Chondrocyte (in vitro differentiated cells): ENCODE measurements around the gene OR8S1. TPM values are rescaled to one million over a fixed set of nuclear protein-coding genes. Genes with fewer than 3 reads are reported as not detected.
"Not testable (repeated sequence)": the region's sequence is repeated elsewhere in the genome, so short reads cannot be mapped to it uniquely, and the experiment has no call there.

Source experiments
- DNase-seq: peaks from one replicate; pipeline ENCODE4 v3.0.0; 2021; ENCODE audit warnings: mixed read lengths, low spot score
- H3K27ac Mint-ChIP-seq: one replicate; pipeline ENCODE4 v1.8.0; 2021; ENCODE audit warnings: mild to moderate bottlenecking, moderate library complexity, mixed read lengths; ENCODE audit not compliant: unreplicated experiment
- H3K27me3 Mint-ChIP-seq: 2 replicates; pipeline ENCODE4 v1.8.0; 2021; ENCODE audit warnings: low read depth, mixed read lengths
- H3K36me3 Mint-ChIP-seq: 2 replicates; pipeline ENCODE4 v1.8.0; 2021; ENCODE audit warnings: low read depth, mixed read lengths
- H3K4me1 Mint-ChIP-seq: 2 replicates; pipeline ENCODE4 v1.8.0; 2021; ENCODE audit warnings: low read depth, mild to moderate bottlenecking, mixed read lengths
- H3K4me3 Mint-ChIP-seq: one replicate; pipeline ENCODE4 v1.8.0; 2021; ENCODE audit warnings: mild to moderate bottlenecking, moderate library complexity, mixed read lengths; ENCODE audit not compliant: unreplicated experiment
- H3K9me3 Mint-ChIP-seq: 2 replicates; pipeline ENCODE4 v1.8.0; 2021; ENCODE audit warnings: low read depth, mixed read lengths
- total RNA-seq: library from RNA; stranded (reverse); gene quantifications from 3 replicates; pipeline ENCODE4 v1.2.1, GENCODE V29; 2021
- TF ChIP-seq, protein P1 (sequence below): fragments of 200-600 bp; sonication (generic); IDR thresholded peaks from 2 replicates; pipeline ENCODE4 v1.5.0; 2021; ENCODE audit warnings: antibody characterized with exemption, mild to moderate bottlenecking, moderate library complexity

The OR8S1 gene
- total RNA-seq, 1 donor from 2014 or later = not detected

DNA sequence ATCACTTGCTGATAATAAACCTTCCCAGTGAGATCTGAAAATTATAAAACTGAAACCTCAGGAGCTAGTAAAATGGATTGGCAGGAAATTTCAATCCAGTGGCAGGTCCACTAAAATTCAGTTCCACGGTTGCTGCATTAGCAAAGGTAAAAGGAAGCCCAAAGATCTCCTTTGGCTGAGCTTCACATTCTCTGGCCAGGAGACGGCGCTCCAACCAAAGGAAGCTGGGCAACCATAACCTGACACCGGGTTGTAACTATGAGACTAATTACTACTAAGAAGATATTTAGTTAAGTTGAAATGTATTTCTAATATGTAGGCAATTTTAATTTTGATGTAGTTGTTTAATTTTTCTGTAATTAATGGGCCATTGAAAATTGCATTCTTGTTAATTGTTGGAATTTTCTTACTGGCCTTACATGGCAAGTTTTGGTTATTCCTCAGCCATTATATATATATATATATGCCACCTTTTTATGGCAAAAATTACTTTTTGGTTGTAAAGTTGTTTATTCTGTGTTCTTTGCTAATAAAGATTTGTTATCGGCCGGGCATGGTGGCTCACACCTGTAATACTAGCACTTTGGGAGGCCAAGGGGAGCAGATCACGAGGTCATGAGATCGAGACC is 17.0 kb downstream of the OR8S1 start:
- Mint-ChIP-seq H3K36me3 (no peaks in the 10 kb centered on the region), H3K27ac (no peak overlapping the region), H3K9me3 (peaks cover under 1% of the 10 kb centered on the region), H3K4me1 (no peaks in the 10 kb centered on the region), H3K4me3 (no peak overlapping the region), H3K27me3 (peaks cover 18% of the 10 kb centered on the region)
- TF ChIP-seq, protein P1, sequence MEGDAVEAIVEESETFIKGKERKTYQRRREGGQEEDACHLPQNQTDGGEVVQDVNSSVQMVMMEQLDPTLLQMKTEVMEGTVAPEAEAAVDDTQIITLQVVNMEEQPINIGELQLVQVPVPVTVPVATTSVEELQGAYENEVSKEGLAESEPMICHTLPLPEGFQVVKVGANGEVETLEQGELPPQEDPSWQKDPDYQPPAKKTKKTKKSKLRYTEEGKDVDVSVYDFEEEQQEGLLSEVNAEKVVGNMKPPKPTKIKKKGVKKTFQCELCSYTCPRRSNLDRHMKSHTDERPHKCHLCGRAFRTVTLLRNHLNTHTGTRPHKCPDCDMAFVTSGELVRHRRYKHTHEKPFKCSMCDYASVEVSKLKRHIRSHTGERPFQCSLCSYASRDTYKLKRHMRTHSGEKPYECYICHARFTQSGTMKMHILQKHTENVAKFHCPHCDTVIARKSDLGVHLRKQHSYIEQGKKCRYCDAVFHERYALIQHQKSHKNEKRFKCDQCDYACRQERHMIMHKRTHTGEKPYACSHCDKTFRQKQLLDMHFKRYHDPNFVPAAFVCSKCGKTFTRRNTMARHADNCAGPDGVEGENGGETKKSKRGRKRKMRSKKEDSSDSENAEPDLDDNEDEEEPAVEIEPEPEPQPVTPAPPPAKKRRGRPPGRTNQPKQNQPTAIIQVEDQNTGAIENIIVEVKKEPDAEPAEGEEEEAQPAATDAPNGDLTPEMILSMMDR = peak; percentile 67
- DNase-seq = no peak

DNA sequence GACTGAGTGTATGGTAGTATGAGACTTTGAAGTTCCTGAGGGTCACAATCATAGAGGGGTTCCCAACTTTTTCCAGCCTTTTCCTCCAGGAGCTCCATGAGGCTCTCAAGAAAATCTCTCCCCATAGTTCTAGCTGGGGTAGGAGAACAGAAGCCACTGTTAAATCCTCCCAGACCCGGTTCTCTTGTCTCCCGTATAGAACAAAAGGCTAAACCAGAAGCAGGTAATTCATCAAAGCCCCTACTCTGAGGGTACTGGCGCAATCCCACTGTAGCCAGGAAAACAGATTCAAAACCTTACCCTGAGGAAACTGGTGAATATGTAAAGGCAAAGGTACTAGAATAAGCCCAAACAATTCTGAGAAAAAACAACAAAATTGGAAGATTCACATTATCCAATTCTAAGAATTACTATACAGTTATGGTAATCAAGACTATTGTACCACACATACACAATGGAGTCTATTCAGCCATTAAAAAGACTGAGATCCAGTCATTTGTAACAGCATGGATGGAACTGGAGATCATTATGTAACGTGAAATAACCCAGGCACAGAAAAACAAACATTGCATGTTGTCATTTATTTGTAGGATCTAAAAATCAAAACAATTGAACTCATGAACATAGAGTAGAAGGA is 20.5 kb downstream of the OR8S1 start:
- Mint-ChIP-seq H3K9me3 (peaks cover 10% of the 10 kb centered on the region), H3K36me3 (no peaks in the 10 kb centered on the region), H3K4me3 (no peak overlapping the region), H3K27ac (no peak overlapping the region), H3K27me3 (peaks cover 27% of the 10 kb centered on the region), H3K4me1 (no peaks in the 10 kb centered on the region)
- no peak for DNase-seq
- TF ChIP-seq, protein P1 = no peak

DNA sequence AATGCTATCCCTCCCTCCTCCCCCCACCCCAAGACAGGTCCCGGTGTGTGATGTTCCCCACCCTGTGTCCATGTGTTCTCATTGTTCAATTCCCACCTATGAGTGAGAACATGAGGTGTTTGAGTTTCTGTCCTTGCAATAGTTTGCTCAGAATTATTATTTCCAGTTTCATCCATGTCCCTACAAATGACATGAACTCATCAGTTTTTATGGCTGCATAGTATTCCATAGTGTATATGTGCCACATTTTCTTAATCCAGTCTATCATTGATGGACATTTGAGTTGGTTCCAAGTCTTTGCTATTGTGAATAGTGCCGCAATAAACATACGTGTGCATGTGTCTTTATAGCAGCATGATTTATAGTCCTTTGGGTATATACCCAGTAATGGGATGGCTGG is 21.6 kb downstream of the OR8S1 start:
- peaks cover 27% of the 10 kb centered on the region for H3K27me3 Mint-ChIP-seq
- not testable (repeated sequence) for H3K4me1 Mint-ChIP-seq, H3K36me3 Mint-ChIP-seq, H3K4me3 Mint-ChIP-seq, H3K27ac Mint-ChIP-seq, DNase-seq
- H3K9me3 Mint-ChIP-seq = peaks cover 10% of the 10 kb centered on the region

DNA sequence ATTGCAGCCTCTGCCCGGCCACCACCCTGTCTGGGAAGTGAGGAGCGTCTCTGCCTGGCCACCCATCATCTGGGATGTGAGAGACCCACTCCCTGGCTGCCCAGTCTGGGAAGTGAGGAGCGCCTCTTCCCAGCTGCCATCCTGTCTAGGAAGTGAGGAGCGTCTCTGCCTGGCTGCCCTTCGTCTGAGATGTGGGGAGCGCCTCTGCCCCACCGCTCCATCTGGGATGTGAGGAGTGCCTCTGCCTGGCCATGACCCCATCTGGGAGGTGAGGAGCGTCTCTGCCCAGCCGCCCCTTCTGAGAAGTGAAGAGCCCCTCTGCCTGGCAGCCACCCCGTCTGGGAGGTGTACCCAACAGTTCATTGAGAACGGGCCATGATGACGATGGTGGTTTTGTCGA is 26.2 kb downstream of the OR8S1 start:
- Mint-ChIP-seq H3K27me3 (peaks cover 16% of the 10 kb centered on the region), H3K9me3 (peaks cover 10% of the 10 kb centered on the region)
- not testable (repeated sequence) for DNase-seq, H3K4me3 Mint-ChIP-seq, H3K4me1 Mint-ChIP-seq, H3K36me3 Mint-ChIP-seq, H3K27ac Mint-ChIP-seq

DNA sequence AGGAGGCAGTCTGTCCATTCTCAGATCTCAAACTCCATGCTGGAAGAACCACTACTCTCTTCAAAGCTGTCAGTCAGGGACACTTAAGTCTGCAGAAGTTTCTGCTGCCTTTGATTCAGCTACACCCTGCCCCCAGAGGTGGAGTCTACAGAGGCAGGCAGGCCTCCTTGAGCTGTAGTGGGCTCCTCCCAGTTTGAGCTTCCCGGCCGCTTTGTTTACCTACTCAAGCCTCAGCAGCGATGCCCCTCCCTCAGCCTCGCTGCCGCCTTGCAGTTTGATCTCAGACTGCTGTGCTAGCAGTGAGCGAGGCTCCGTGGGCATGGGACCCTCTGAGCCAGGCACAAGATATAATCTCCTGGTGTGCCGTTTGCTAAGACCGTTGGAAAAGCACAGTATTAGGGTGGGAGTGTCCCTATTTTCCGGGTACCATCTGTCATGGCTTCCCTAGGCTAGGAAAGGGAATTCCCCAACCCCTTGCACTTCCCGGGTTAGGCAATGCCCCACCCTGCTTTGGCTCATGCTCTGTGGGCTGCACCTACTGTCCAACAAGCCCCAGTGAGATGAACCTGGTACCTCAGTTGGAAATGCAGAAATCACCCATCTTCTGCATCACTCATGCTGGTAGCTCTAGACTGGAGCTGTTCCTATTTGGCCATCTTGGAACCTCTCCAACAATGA is 28.4 kb downstream of the OR8S1 start:
- H3K36me3 Mint-ChIP-seq, H3K27ac Mint-ChIP-seq, H3K4me3 Mint-ChIP-seq, DNase-seq, H3K9me3 Mint-ChIP-seq, H3K4me1 Mint-ChIP-seq: not testable (repeated sequence)
- peaks cover 19% of the 10 kb centered on the region for H3K27me3 Mint-ChIP-seq

DNA sequence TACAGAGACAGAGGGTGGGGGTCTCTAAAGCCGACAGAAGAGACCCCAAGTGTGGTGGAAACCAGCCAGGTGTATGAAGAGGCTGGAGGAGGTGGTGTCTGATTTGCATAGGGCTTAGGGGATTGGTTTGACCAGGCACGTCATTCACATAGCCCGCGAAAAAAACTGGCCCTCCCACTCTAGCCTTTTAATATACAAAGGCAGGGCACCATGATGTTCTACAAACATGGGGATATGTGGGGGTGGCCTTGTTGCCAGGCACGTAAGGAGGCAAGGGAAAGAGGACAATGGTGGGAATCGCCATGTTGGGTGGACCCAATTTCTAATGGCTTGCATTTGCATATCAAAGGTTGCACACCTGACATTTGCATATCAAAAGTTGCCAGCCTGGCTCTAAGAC is 31.2 kb downstream of the OR8S1 start:
- no peak for DNase-seq
- no peak overlapping the region for H3K4me3 Mint-ChIP-seq
- TF ChIP-seq, protein P1 = no peak
- no peaks in the 10 kb centered on the region for H3K36me3 Mint-ChIP-seq
- peaks cover 8% of the 10 kb centered on the region for H3K27me3 Mint-ChIP-seq
- H3K27ac Mint-ChIP-seq = no peak overlapping the region
- H3K9me3 Mint-ChIP-seq = no peaks in the 10 kb centered on the region
- no peaks in the 10 kb centered on the region for H3K4me1 Mint-ChIP-seq
